Measurements from ENCODE around the gene FANCC. TPM values are rescaled to one million over a fixed set of nuclear protein-coding genes. Genes with fewer than 3 reads are reported as not detected.
"Not testable (repeated sequence)": the region's sequence is repeated elsewhere in the genome, so short reads cannot be mapped to it uniquely, and the experiment has no call there.

Gene FANCC
- total RNA-seq, 1 experiment from 2014 or later = 19.4 TPM

DNA sequence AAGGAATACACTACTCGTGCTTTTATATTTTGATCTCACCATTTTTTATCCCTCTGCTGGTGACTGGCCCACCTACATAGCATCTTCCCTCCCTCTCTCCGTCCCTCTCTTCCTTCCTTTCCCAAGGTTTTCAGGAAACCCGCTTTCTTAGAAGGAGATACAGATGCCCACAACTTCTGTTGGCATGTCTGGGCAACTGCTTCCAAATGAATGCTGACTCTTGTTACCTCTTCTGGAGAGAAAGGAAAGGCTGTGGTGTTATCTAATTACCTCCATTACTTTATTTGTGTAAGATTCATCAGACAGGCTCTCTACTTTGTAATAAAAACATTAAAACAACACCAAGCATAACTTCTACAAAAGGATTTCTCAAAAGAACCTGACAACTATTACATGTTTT, 20.2 kb downstream of the FANCC start:
- CTCF ChIA-PET = no interaction called here
- Histone ChIP-seq H3K27ac (ENCODE audit: low read depth, low read length) (no peak overlapping the region), H3K4me1 (ENCODE audit: control insufficient read depth in 1 of 2, insufficient read depth in 2 of 2, low read length in 2 of 2) (no peaks in the 10 kb centered on the region)

GRCh38 chr9:95296761-95297160, 20.7 kb downstream of the FANCC start:
- ChIA-PET CTCF (no interaction called here), POLR2A (no interaction called here), RAD21 (ENCODE audit: low non-redundant PET in 1 of 2, low total read pairs in 2 of 2, uncharacterized antibody in 2 of 2, unreplicated experiment in 2 of 2) (no interaction called here)
- no TSS peak for BruUV-seq (replicated peaks)
- Histone ChIP-seq H3K4me1 (ENCODE audit: control insufficient read depth in 1 of 2, insufficient read depth in 2 of 2, low read length in 2 of 2) (no peaks in the 10 kb centered on the region), H3K36me3 (ENCODE audit: control insufficient read depth in 1 of 2, insufficient read depth in 2 of 2, low read length in 2 of 2) (no peaks in the 10 kb centered on the region), H4K20me1 (ENCODE audit: insufficient read depth) (no peaks in the 10 kb centered on the region), H3K4me2 (ENCODE audit: low read length) (no peak overlapping the region), H3K9me2 (ENCODE audit: insufficient read depth) (no peaks in the 10 kb centered on the region), H2AFZ (ENCODE audit: low read depth, low read length, poor library complexity, severe bottlenecking) (no peak overlapping the region), H3K27me3 (ENCODE audit: insufficient read depth, low read length) (no peaks in the 10 kb centered on the region), H3K79me2 (ENCODE audit: insufficient read depth, low read length) (peaks cover 29% of the 10 kb centered on the region), H3K4me3 (replicated peaks in 1 of 2; ENCODE audit: low read depth in 1 of 2, low read length in 2 of 2) (no peak overlapping the region), H3K9me3 (ENCODE audit: control insufficient read depth in 1 of 2, insufficient read depth in 1 of 2, low read depth in 1 of 2, low read length in 2 of 2) (no peaks in the 10 kb centered on the region), H3K27ac (ENCODE audit: low read depth, low read length) (no peak overlapping the region), H3K9ac (ENCODE audit: low read length) (no peak overlapping the region)
- ATAC-seq (no peak), DNase-seq (ENCODE audit: low read depth, low spot score) (no peak)
- TF ChIP-seq POLR2AphosphoS5 (IDR thresholded peaks at IDR 0.05; ENCODE audit: low read depth, low read length) (no peak), ZFX (IDR thresholded peaks at IDR 0.05) (no peak), SP1 (IDR thresholded peaks at IDR 0.05; ENCODE audit: low read depth) (no peak), SIN3A (IDR thresholded peaks at IDR 0.05; ENCODE audit: low read depth) (no peak), FOSL1 (IDR thresholded peaks at IDR 0.05; ENCODE audit: low read depth) (no peak), CBX3 (IDR thresholded peaks at IDR 0.05; ENCODE audit: low read depth) (no peak), MAX (IDR thresholded peaks at IDR 0.05) (no peak), RAD21 (IDR thresholded peaks at IDR 0.05; ENCODE audit: low read depth) (no peak)
- TF ChIP-seq, protein P1, sequence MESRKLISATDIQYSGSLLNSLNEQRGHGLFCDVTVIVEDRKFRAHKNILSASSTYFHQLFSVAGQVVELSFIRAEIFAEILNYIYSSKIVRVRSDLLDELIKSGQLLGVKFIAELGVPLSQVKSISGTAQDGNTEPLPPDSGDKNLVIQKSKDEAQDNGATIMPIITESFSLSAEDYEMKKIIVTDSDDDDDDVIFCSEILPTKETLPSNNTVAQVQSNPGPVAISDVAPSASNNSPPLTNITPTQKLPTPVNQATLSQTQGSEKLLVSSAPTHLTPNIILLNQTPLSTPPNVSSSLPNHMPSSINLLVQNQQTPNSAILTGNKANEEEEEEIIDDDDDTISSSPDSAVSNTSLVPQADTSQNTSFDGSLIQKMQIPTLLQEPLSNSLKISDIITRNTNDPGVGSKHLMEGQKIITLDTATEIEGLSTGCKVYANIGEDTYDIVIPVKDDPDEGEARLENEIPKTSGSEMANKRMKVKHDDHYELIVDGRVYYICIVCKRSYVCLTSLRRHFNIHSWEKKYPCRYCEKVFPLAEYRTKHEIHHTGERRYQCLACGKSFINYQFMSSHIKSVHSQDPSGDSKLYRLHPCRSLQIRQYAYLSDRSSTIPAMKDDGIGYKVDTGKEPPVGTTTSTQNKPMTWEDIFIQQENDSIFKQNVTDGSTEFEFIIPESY (IDR thresholded peaks at IDR 0.05; ENCODE audit: extremely low read depth, insufficient replicate concordance, low read length) = no peak
- intact Hi-C loops (cut with micrococcal nuclease) = no loop called here

More for the DNA sequence above, 20.2 kb downstream of the FANCC start:
- Histone ChIP-seq H2AFZ (ENCODE audit: low read depth, low read length, poor library complexity, severe bottlenecking) (no peak overlapping the region), H3K9ac (ENCODE audit: low read length) (no peak overlapping the region), H3K9me3 (ENCODE audit: control insufficient read depth in 1 of 2, insufficient read depth in 1 of 2, low read depth in 1 of 2, low read length in 2 of 2) (no peaks in the 10 kb centered on the region), H3K4me3 (replicated peaks in 1 of 2; ENCODE audit: low read depth in 1 of 2, low read length in 2 of 2) (no peak overlapping the region), H3K79me2 (ENCODE audit: insufficient read depth, low read length) (peaks cover 29% of the 10 kb centered on the region), H4K20me1 (ENCODE audit: insufficient read depth) (no peaks in the 10 kb centered on the region), H3K4me2 (ENCODE audit: low read length) (no peak overlapping the region), H3K9me2 (ENCODE audit: insufficient read depth) (no peaks in the 10 kb centered on the region), H3K36me3 (ENCODE audit: control insufficient read depth in 1 of 2, insufficient read depth in 2 of 2, low read length in 2 of 2) (no peaks in the 10 kb centered on the region), H3K27me3 (ENCODE audit: insufficient read depth, low read length) (no peaks in the 10 kb centered on the region)
- no peak for DNase-seq (ENCODE audit: low read depth, low spot score)
- TF ChIP-seq POLR2A (IDR thresholded peaks at IDR 0.05; ENCODE audit: borderline replicate concordance, extremely low read depth, insufficient read depth, insufficient read length) (no peak), SIN3A (IDR thresholded peaks at IDR 0.05; ENCODE audit: low read depth) (no peak), EZH2 (IDR thresholded peaks at IDR 0.05) (no peak), TCF7L2 (IDR thresholded peaks at IDR 0.05; ENCODE audit: borderline replicate concordance, extremely low read depth, insufficient read depth, insufficient read length) (no peak)
- TF ChIP-seq, protein P2, sequence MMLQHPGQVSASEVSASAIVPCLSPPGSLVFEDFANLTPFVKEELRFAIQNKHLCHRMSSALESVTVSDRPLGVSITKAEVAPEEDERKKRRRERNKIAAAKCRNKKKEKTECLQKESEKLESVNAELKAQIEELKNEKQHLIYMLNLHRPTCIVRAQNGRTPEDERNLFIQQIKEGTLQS (IDR thresholded peaks at IDR 0.05) = no peak
- POLR2A ChIA-PET = no interaction called here
- RAD21 ChIA-PET (ENCODE audit: low non-redundant PET in 1 of 2, low total read pairs in 2 of 2, uncharacterized antibody in 2 of 2, unreplicated experiment in 2 of 2) = no interaction called here
- ATAC-seq = no peak
- intact Hi-C loops (cut with micrococcal nuclease) = no loop called here
- BruUV-seq (replicated peaks) = no TSS peak

GRCh38 chr9:95293296-95293695, 24.2 kb downstream of the FANCC start:
- POLR2A ChIA-PET; H3K9me3 ChIP-seq (ENCODE audit: control insufficient read depth in 1 of 2, insufficient read depth in 1 of 2, low read depth in 1 of 2, low read length in 2 of 2); H2AFZ ChIP-seq (ENCODE audit: low read depth, low read length, poor library complexity, severe bottlenecking); intact Hi-C loops (cut with micrococcal nuclease); RAD21 ChIA-PET (ENCODE audit: low non-redundant PET in 1 of 2, low total read pairs in 2 of 2, uncharacterized antibody in 2 of 2, unreplicated experiment in 2 of 2); CTCF ChIA-PET; H3K27ac ChIP-seq (ENCODE audit: low read depth, low read length); H3K36me3 ChIP-seq (ENCODE audit: control insufficient read depth in 1 of 2, insufficient read depth in 2 of 2, low read length in 2 of 2); H3K4me3 ChIP-seq (replicated peaks in 1 of 2; ENCODE audit: low read depth in 1 of 2, low read length in 2 of 2); H3K4me2 ChIP-seq (ENCODE audit: low read length); DNase-seq (ENCODE audit: low read depth, low spot score); H3K4me1 ChIP-seq (ENCODE audit: control insufficient read depth in 1 of 2, insufficient read depth in 2 of 2, low read length in 2 of 2); BruUV-seq (replicated peaks); H4K20me1 ChIP-seq (ENCODE audit: insufficient read depth); H3K27me3 ChIP-seq (ENCODE audit: insufficient read depth, low read length); H3K9ac ChIP-seq (ENCODE audit: low read length); ATAC-seq; H3K9me2 ChIP-seq (ENCODE audit: insufficient read depth): not testable (repeated sequence)
- peaks cover 10% of the 10 kb centered on the region for H3K79me2 ChIP-seq (ENCODE audit: insufficient read depth, low read length)
